SK-N-SH treated with all-trans-retinoic acid at 6 μM for 48 hours (cell line): ENCODE data around the gene GJA1.

Experiments used
- ATAC-seq: fragments of 200-7000 bp; cut with Tn5 transposase; 3 replicates; pipeline ENCODE4 v1.9.1; 2020; ENCODE audit warnings: mild to moderate bottlenecking, moderate library complexity
- ARNTL ChIP-seq: fragments of 450-650 bp; formaldehyde crosslinking; IDR thresholded peaks from 2 replicates; pipeline ENCODE4 v1.5.0; 2020; ENCODE audit warnings: low read depth, mild to moderate bottlenecking, moderate library complexity, borderline replicate concordance
- CSDC2 ChIP-seq: fragments of 250-450 bp; sonication (Bioruptor Pico); IDR thresholded peaks from 2 replicates; pipeline ENCODE4 v1.5.0; 2020; ENCODE audit warnings: mild to moderate bottlenecking, moderate library complexity
- CSRNP3 ChIP-seq: fragments of 250-450 bp; sonication (Bioruptor Pico); IDR thresholded peaks from 2 replicates; pipeline ENCODE4 v1.5.1; 2021; ENCODE audit warnings: mild to moderate bottlenecking, moderate library complexity
- ESRRG ChIP-seq: fragments of 250-450 bp; sonication (Bioruptor Pico); IDR thresholded peaks from 2 replicates; pipeline ENCODE4 v1.6.1; 2021; ENCODE audit warnings: mild to moderate bottlenecking
- GLIS3 ChIP-seq: fragments of 250-450 bp; sonication (Bioruptor Pico); IDR thresholded peaks from 2 replicates; pipeline ENCODE4 v1.5.0; 2020; ENCODE audit warnings: mild to moderate bottlenecking, moderate library complexity
- ISL1 ChIP-seq: fragments of 250-450 bp; sonication (Bioruptor Pico); IDR thresholded peaks from 2 replicates; pipeline ENCODE4 v2.1.2; 2022; ENCODE audit warnings: mild to moderate bottlenecking, moderate library complexity
- OSR1 ChIP-seq: fragments of 250-450 bp; sonication (Bioruptor Pico); IDR thresholded peaks from 2 replicates; pipeline ENCODE4 v1.8.0; 2022; ENCODE audit warnings: moderate library complexity, mild to moderate bottlenecking, inconsistent platforms
- PPARA ChIP-seq: fragments of 250-450 bp; sonication (Bioruptor Pico); IDR thresholded peaks from 2 replicates; pipeline ENCODE4 v1.5.0; 2020; ENCODE audit warnings: mild to moderate bottlenecking, borderline replicate concordance
- RARB ChIP-seq: fragments of 250-450 bp; sonication (Bioruptor Pico); IDR thresholded peaks from 2 replicates; pipeline ENCODE4 v1.8.0; 2021; ENCODE audit warnings: mild to moderate bottlenecking, moderate library complexity
- SNAI2 ChIP-seq: fragments of 250-450 bp; sonication (Bioruptor Pico); IDR thresholded peaks from 2 replicates; pipeline ENCODE4 v1.5.0; 2020; ENCODE audit warnings: mild to moderate bottlenecking, moderate library complexity
- TCF4 ChIP-seq: fragments of 250-450 bp; sonication (Bioruptor Pico); IDR thresholded peaks from 2 replicates; pipeline ENCODE4 v1.8.0; 2021; ENCODE audit warnings: mild to moderate bottlenecking, moderate library complexity, borderline replicate concordance
- TOX ChIP-seq: fragments of 250-450 bp; sonication (Bioruptor Pico); IDR thresholded peaks from 2 replicates; pipeline ENCODE4 v1.8.0; 2021; ENCODE audit warnings: mild to moderate bottlenecking, moderate library complexity, borderline replicate concordance
- TSHZ2 ChIP-seq: fragments of 250-450 bp; sonication (Bioruptor Pico); IDR thresholded peaks from 2 replicates; pipeline ENCODE4 v1.5.0; 2020; ENCODE audit warnings: mild to moderate bottlenecking, moderate library complexity
- ZC3H10 ChIP-seq: fragments of 250-450 bp; sonication (Bioruptor Pico); IDR thresholded peaks from 2 replicates; pipeline ENCODE4 v1.5.1; 2021; ENCODE audit warnings: mild to moderate bottlenecking, moderate library complexity
- ZFP3 ChIP-seq: fragments of 250-450 bp; sonication (Bioruptor Pico); IDR thresholded peaks from 2 replicates; pipeline ENCODE4 v1.5.0; 2020; ENCODE audit warnings: mild to moderate bottlenecking, moderate library complexity
- ZFP30 ChIP-seq: fragments of 450-650 bp; formaldehyde crosslinking; IDR thresholded peaks from 2 replicates; pipeline ENCODE4 v1.5.0; 2022; ENCODE audit warnings: mild to moderate bottlenecking, moderate library complexity
- ZNF565 ChIP-seq: fragments of 450-650 bp; formaldehyde crosslinking; conservative IDR thresholded peaks from 2 replicates; pipeline ENCODE4 v1.5.0; 2020; ENCODE audit warnings: low read depth, mild to moderate bottlenecking, moderate library complexity
- ZNF70 ChIP-seq: fragments of 450-650 bp; formaldehyde crosslinking; IDR thresholded peaks from 2 replicates; pipeline ENCODE4 v1.5.0; 2020; ENCODE audit warnings: mild to moderate bottlenecking, moderate library complexity
- TF ChIP-seq, protein P1 (sequence below): fragments of 250-450 bp; sonication (Bioruptor Pico); IDR thresholded peaks from 2 replicates; pipeline ENCODE4 v1.8.0; 2021; ENCODE audit warnings: low read depth, mild to moderate bottlenecking, moderate library complexity, borderline replicate concordance
- TF ChIP-seq, protein P2 (sequence below): fragments of 250-450 bp; sonication (Bioruptor Pico); IDR thresholded peaks from 2 replicates; pipeline ENCODE4 v1.8.0; 2020; ENCODE audit warnings: mild to moderate bottlenecking, moderate library complexity, borderline replicate concordance

The GJA1 gene

GRCh38 chr6:121485359-121485811, 49.9 kb downstream of the GJA1 start:
- TF ChIP-seq ISL1 (CRISPR knock-in tag) (0 out of 2 replicates have a peak, but pooled peaks have one; percentile 10), OSR1 (CRISPR knock-in tag) (no peak), ZC3H10 (CRISPR knock-in tag) (no peak), ZNF565 (CRISPR knock-in tag) (no peak), ARNTL (CRISPR knock-in tag) (no peak)
- TF ChIP-seq, protein P1, sequence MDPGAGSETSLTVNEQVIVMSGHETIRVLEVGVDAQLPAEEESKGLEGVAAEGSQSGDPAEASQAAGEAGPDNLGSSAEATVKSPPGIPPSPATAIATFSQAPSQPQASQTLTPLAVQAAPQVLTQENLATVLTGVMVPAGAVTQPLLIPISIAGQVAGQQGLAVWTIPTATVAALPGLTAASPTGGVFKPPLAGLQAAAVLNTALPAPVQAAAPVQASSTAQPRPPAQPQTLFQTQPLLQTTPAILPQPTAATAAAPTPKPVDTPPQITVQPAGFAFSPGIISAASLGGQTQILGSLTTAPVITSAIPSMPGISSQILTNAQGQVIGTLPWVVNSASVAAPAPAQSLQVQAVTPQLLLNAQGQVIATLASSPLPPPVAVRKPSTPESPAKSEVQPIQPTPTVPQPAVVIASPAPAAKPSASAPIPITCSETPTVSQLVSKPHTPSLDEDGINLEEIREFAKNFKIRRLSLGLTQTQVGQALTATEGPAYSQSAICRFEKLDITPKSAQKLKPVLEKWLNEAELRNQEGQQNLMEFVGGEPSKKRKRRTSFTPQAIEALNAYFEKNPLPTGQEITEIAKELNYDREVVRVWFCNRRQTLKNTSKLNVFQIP (CRISPR knock-in tag) = no peak
- TF ChIP-seq, all 23 proteins: peak for 1
- peak; percentile 27; the same call in 1 of the 3 replicates for ATAC-seq

GRCh38 chr6:121491576-121491975, 56.1 kb downstream of the GJA1 start:
- ATAC-seq = no peak
- TF ChIP-seq ARNTL (CRISPR knock-in tag) = no peak
- TF ChIP-seq ZNF565 (CRISPR knock-in tag) = no peak
- no peak for TF ChIP-seq ESRRG (CRISPR knock-in tag)
- no peak for TF ChIP-seq ZC3H10 (CRISPR knock-in tag)
- no peak for TF ChIP-seq OSR1 (CRISPR knock-in tag)
- TF ChIP-seq PPARA (CRISPR knock-in tag) = no peak
- no peak for TF ChIP-seq RARB (CRISPR knock-in tag)
- TF ChIP-seq ZFP3 (CRISPR knock-in tag) = no peak
- TF ChIP-seq ISL1 (CRISPR knock-in tag) = no peak
- no peak for TF ChIP-seq ZFP30 (CRISPR knock-in tag)
- TF ChIP-seq SNAI2 (CRISPR knock-in tag) = no peak
- TF ChIP-seq, protein P1 (CRISPR knock-in tag) = no peak
- TF ChIP-seq, protein P2, sequence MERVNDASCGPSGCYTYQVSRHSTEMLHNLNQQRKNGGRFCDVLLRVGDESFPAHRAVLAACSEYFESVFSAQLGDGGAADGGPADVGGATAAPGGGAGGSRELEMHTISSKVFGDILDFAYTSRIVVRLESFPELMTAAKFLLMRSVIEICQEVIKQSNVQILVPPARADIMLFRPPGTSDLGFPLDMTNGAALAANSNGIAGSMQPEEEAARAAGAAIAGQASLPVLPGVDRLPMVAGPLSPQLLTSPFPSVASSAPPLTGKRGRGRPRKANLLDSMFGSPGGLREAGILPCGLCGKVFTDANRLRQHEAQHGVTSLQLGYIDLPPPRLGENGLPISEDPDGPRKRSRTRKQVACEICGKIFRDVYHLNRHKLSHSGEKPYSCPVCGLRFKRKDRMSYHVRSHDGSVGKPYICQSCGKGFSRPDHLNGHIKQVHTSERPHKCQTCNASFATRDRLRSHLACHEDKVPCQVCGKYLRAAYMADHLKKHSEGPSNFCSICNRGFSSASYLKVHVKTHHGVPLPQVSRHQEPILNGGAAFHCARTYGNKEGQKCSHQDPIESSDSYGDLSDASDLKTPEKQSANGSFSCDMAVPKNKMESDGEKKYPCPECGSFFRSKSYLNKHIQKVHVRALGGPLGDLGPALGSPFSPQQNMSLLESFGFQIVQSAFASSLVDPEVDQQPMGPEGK = no peak
- no peak for TF ChIP-seq TCF4 (CRISPR knock-in tag)
- no peak for TF ChIP-seq CSRNP3 (CRISPR knock-in tag)
- TF ChIP-seq GLIS3 (CRISPR knock-in tag) = no peak

- no peak for TF ChIP-seq TOX (CRISPR knock-in tag)
- no peak for TF ChIP-seq PPARA (CRISPR knock-in tag)
- no peak for TF ChIP-seq ZC3H10 (CRISPR knock-in tag)
- no peak for TF ChIP-seq ARNTL (CRISPR knock-in tag)
- TF ChIP-seq CSDC2 (CRISPR knock-in tag) = no peak
- TF ChIP-seq, protein P2 = no peak
- TF ChIP-seq CSRNP3 (CRISPR knock-in tag) = no peak
- TF ChIP-seq ZNF70 = no peak
- TF ChIP-seq TCF4 (CRISPR knock-in tag) = no peak
- no peak for TF ChIP-seq TSHZ2
- TF ChIP-seq SNAI2 (CRISPR knock-in tag) = no peak
- TF ChIP-seq ESRRG (CRISPR knock-in tag) = no peak
- ATAC-seq = no peak
Measured at GRCh38 chr6:121492536-121492935, 57.1 kb downstream of the GJA1 start.
